ENCODE data around the gene GLB1L3.

DNA sequence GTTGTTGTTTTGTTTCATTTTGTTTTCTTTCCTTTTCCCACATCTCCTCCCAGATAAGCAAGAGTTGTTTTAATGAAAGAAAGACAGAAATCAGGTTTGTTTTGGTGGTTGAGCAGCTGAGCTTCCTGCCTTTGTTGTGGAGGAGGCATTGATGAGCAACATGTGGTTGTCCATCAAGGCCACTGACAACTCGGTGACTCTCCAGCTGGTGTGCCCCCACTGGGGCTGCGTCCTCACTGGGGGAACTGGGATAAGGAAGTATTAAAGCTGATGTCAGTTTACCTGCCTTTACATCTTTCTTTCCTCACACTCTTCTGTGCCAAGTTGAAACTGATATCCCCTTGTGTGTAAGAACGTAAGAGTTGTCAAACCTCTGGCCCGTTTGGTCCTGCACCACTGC lies 45.8 kb upstream of the GLB1L3 start:
- no peak for TF ChIP-seq SP3 (tag by site-specific recombination; IDR thresholded peaks at IDR 0.05)
- no peak for TF ChIP-seq ZNF416 (tag by site-specific recombination; IDR thresholded peaks at IDR 0.05)
- TF ChIP-seq, protein P1, sequence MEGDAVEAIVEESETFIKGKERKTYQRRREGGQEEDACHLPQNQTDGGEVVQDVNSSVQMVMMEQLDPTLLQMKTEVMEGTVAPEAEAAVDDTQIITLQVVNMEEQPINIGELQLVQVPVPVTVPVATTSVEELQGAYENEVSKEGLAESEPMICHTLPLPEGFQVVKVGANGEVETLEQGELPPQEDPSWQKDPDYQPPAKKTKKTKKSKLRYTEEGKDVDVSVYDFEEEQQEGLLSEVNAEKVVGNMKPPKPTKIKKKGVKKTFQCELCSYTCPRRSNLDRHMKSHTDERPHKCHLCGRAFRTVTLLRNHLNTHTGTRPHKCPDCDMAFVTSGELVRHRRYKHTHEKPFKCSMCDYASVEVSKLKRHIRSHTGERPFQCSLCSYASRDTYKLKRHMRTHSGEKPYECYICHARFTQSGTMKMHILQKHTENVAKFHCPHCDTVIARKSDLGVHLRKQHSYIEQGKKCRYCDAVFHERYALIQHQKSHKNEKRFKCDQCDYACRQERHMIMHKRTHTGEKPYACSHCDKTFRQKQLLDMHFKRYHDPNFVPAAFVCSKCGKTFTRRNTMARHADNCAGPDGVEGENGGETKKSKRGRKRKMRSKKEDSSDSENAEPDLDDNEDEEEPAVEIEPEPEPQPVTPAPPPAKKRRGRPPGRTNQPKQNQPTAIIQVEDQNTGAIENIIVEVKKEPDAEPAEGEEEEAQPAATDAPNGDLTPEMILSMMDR (tag by site-specific recombination; IDR thresholded peaks at IDR 0.05): no peak
